Natural killer cell (primary cell): ENCODE data around the gene MTFR1L. TPM values are rescaled to one million over a fixed set of nuclear protein-coding genes. Genes with fewer than 3 reads are reported as not detected.

ENCODE experiments used
- ATAC-seq, 3 donors: fragments of 150-1000 bp in 2 of 3; fragments of 200-7000 bp in 1 of 3; cut with Tn5 transposase; 1 replicate in 1 of 3; 2 replicates in 2 of 3; pipeline ENCODE4 v1.10.0; 2021; ENCODE audit warnings: mild to moderate bottlenecking in 2 of 3, moderate library complexity in 2 of 3
- DNase-seq, 2 donors: peaks; one replicate each; pipeline versions ENCODE4 v3.0.0 to v3.0.0-alpha.2; 2013 to 2021; ENCODE audit warnings: mixed read lengths in 1 of 2
- H3K27ac ChIP-seq: one replicate; pipeline ENCODE4 v1.5.1; 2013; ENCODE audit warnings: mild to moderate bottlenecking, low read length
- H3K27me3 ChIP-seq: one replicate; pipeline ENCODE4 v1.6.1; 2013; ENCODE audit warnings: low read length; ENCODE audit not compliant: control insufficient read depth, insufficient read depth
- H3K36me3 ChIP-seq: one replicate; pipeline ENCODE4 v1.6.1; 2013; ENCODE audit warnings: low read length; ENCODE audit not compliant: control insufficient read depth, insufficient read depth
- H3K4me1 ChIP-seq: one replicate; pipeline ENCODE4 v1.6.1; 2013; ENCODE audit warnings: low read length; ENCODE audit not compliant: control insufficient read depth, insufficient read depth
- H3K4me3 ChIP-seq: one replicate; pipeline ENCODE4 v1.5.1; 2013; ENCODE audit warnings: low read length
- H3K9me3 ChIP-seq: one replicate; pipeline ENCODE4 v1.6.1; 2013; ENCODE audit warnings: low read length; ENCODE audit not compliant: control insufficient read depth, insufficient read depth
- H3K27ac Mint-ChIP-seq, 2 donors: one replicate each; pipeline ENCODE4 v1.8.0; 2022; ENCODE audit warnings: mild to moderate bottlenecking in 2 of 2, mixed read lengths in 2 of 2, moderate library complexity in 1 of 2
- H3K27me3 Mint-ChIP-seq, 2 donors: one replicate each; pipeline ENCODE4 v1.8.0; 2022; ENCODE audit warnings: low read depth in 2 of 2, mixed read lengths in 2 of 2
- H3K36me3 Mint-ChIP-seq: one replicate; pipeline ENCODE4 v1.8.0; 2022; ENCODE audit warnings: mixed read lengths
- H3K4me1 Mint-ChIP-seq, 2 donors: one replicate each; pipeline ENCODE4 v1.8.0; 2022; ENCODE audit warnings: mixed read lengths in 2 of 2
- H3K4me3 Mint-ChIP-seq: one replicate; pipeline ENCODE4 v1.8.0; 2022; ENCODE audit warnings: mild to moderate bottlenecking, moderate library complexity, mixed read lengths
- H3K9me3 Mint-ChIP-seq, 2 donors: one replicate each; pipeline ENCODE4 v1.8.0; 2022; ENCODE audit warnings: mixed read lengths in 2 of 2
- WGBS: methylation state at CpG from one replicate; pipeline ENCODE4 v1.1.7; 2013; ENCODE audit warnings: missing lambda C conversion rate; ENCODE audit not compliant: insufficient coverage; 5-methylcytosine and 5-hydroxymethylcytosine counted together
- intact Hi-C: fragments of 100-400 bp; cut with micrococcal nuclease; formaldehyde crosslinking; loops from one replicate; pipeline ENCODE4 v1.14.2; 2022
- total RNA-seq, 4 donors: library from RNA; stranded (reverse); fragments of 120-200 nt in 1 of 4; gene quantifications; one replicate each; pipeline versions ENCODE4 v1.2.3 to v1.2.4, GENCODE V29; 2013 to 2022
- TF ChIP-seq, protein P1 (sequence below): fragments of 200-600 bp; IDR thresholded peaks from one replicate; pipeline ENCODE4 v1.8.0; 2022; ENCODE audit warnings: antibody characterized with exemption

The MTFR1L gene
- total RNA-seq, 3 donors from 2014 or later (not counting 1 experiment from before 2014, with no cell fraction given), result 33.4 to 39.0 (median 39.0) TPM

DNA sequence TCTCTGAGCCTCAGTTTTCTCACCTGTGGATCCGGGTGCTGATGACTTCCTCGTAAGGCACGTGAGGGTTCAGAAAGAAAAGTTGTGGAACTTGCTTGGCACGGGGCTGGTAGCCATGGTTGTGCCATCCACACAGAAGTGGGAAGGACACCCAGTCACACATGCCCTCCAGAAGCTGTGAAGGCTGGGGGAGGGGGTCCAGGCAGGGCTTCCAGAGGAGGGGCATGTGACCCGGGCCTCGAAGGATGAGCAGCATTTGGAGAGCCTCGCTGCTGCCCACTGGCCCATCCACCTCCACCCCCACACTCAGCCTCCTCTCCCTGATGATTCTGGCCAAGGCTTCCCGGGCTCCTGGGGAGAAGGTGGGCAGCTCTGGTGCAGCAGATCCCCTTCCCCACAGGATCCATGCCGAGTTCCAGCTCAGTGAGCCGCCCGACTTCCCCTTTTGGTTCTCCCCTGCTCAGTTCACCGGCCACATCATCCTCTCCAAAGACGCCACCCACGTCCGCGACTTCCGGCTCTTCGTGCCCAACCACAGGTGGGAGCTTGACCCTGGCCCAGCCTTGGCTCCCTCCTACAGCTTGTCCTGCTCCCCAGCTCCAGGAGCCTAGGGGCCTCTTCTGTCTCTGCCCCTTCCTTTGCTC, 10.3 kb upstream of the MTFR1L start:
- 62% methylated on average over 18 of the region's 18 CpGs for WGBS
- no peaks in the 10 kb centered on the region for H3K9me3 Mint-ChIP-seq

DNA sequence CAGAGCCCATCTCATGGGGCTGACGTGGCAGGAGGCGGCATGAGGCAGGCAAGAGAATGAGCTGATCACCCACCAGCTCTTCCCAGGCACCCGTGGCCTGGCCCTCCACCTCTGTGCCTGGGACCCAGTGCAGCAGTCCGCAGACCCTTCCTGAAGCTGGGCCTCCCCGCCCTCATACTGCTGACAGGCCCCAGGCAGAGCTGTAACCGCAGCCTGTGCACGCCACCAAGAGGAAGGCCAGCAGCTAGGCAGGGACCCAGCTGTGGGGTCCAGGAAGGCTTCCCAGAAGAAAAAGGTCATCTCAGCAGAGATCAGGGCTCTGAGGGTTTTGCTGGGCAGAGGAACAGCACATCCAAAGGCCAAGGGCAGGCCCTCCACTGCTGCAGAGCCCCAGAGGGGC, 9.8 kb upstream of the MTFR1L start:
- H3K36me3 Mint-ChIP-seq, result no peaks in the 10 kb centered on the region
- intact Hi-C loops, result loop anchor here (5.0 kb wide), 1 partner anchor 308 kb away; no protein-coding TSS in a partner anchor

More for the DNA sequence above, 10.3 kb upstream of the MTFR1L start:
- Histone ChIP-seq H3K9me3 (no peaks in the 10 kb centered on the region), H3K27me3 (no peaks in the 10 kb centered on the region), H3K27ac (no peak overlapping the region), H3K4me3 (no peak overlapping the region), H3K36me3 (no peaks in the 10 kb centered on the region), H3K4me1 (peaks cover 15% of the 10 kb centered on the region)
- Mint-ChIP-seq H3K4me3 (no peak overlapping the region), H3K27ac (no peak overlapping the region), H3K4me1 (no peaks in the 10 kb centered on the region), H3K27me3 (no peaks in the 10 kb centered on the region), H3K36me3 (no peaks in the 10 kb centered on the region)
- DNase-seq, result no peak
- no peak for ATAC-seq
- TF ChIP-seq, protein P1, sequence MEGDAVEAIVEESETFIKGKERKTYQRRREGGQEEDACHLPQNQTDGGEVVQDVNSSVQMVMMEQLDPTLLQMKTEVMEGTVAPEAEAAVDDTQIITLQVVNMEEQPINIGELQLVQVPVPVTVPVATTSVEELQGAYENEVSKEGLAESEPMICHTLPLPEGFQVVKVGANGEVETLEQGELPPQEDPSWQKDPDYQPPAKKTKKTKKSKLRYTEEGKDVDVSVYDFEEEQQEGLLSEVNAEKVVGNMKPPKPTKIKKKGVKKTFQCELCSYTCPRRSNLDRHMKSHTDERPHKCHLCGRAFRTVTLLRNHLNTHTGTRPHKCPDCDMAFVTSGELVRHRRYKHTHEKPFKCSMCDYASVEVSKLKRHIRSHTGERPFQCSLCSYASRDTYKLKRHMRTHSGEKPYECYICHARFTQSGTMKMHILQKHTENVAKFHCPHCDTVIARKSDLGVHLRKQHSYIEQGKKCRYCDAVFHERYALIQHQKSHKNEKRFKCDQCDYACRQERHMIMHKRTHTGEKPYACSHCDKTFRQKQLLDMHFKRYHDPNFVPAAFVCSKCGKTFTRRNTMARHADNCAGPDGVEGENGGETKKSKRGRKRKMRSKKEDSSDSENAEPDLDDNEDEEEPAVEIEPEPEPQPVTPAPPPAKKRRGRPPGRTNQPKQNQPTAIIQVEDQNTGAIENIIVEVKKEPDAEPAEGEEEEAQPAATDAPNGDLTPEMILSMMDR, result no peak
- intact Hi-C loops, result no loop called here

DNA sequence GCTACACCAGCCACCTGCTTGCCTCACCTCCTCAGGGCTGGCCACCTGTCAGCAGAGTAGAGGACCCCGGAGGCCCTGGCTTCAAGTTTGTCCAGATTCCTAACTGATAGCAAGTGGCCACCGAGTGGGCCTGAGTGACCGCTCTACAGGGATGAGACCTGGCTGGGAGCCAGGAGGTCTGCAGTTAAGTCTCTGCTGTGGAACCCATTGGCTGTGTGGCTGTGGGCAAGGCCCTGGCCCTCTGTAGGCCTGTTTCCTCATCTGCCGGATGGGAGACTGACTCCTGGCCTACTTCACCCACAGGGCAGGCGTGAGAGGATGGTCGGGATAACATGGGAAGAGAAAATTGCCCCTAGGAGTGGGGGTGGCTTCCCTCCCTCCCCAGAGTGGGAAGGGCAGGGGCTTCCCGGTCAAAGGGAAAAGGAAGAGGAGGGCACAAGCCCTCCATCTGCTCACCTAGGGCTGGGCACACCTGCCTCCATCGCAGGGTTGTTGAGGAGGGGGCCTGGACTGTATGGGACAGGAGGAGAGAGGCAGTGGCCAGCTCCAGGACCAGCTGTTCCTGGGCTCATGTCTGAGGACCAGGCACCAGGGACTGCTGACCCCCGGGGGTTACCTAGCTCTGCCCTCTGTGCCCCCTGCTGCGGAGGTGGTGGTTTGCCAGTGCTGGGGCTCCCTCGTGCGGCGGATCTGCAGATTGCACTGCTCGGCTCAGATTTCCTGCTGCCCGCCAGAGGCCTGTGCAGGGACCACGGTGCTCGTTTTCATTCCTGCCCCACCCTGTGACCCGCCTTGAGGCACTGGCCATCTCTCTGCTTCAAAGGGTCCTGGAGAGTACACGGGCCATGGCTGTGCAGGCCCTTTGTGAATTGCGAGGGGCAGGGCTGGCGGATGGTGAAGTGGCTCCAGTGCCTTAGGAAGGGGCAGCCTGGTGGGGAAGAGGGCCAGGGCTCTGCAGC, 9.1 kb upstream of the MTFR1L start:
- H3K36me3 ChIP-seq, result no peaks in the 10 kb centered on the region

More for the DNA sequence above, 9.8 kb upstream of the MTFR1L start:
- H3K4me3 Mint-ChIP-seq, result no peak overlapping the region
- H3K27me3 Mint-ChIP-seq, result no peaks in the 10 kb centered on the region
- DNase-seq (no peak), ATAC-seq (no peak)
- Histone ChIP-seq H3K4me3 (no peak overlapping the region), H3K27me3 (no peaks in the 10 kb centered on the region), H3K27ac (no peak overlapping the region), H3K9me3 (no peaks in the 10 kb centered on the region), H3K4me1 (peaks cover 15% of the 10 kb centered on the region), H3K36me3 (no peaks in the 10 kb centered on the region)
- no peak overlapping the region for H3K27ac Mint-ChIP-seq
- H3K9me3 Mint-ChIP-seq, result no peaks in the 10 kb centered on the region
- 84% methylated on average over 7 of the region's 7 CpGs for WGBS
- H3K4me1 Mint-ChIP-seq, result peaks cover 0 to 2% of the 10 kb centered on the region in 2 donors
- TF ChIP-seq, protein P1, result no peak

More for the DNA sequence above, 9.1 kb upstream of the MTFR1L start:
- Mint-ChIP-seq H3K4me1 (peaks cover 0 to 5% of the 10 kb centered on the region in 2 donors), H3K9me3 (no peaks in the 10 kb centered on the region), H3K4me3 (no peak overlapping the region), H3K27ac (no peak overlapping the region), H3K36me3 (no peaks in the 10 kb centered on the region), H3K27me3 (no peaks in the 10 kb centered on the region)
- peak; percentile 84 to 99 (median 97) for ATAC-seq
- no peak overlapping the region for H3K27ac ChIP-seq
- peak; percentile 82 to 88 for DNase-seq
- H3K9me3 ChIP-seq, result no peaks in the 10 kb centered on the region
- no peak overlapping the region for H3K4me3 ChIP-seq
- 34% methylated on average over 18 of the region's 21 CpGs for WGBS
- H3K27me3 ChIP-seq, result no peaks in the 10 kb centered on the region
- peaks cover 15% of the 10 kb centered on the region for H3K4me1 ChIP-seq
- TF ChIP-seq, protein P1, result peak; percentile 93
- intact Hi-C loops, result loop anchor here (5.0 kb wide), 1 partner anchor 308 kb away; no protein-coding TSS in a partner anchor
